Lung microvascular endothelial cell (primary cell): ENCODE results near the gene ACOX1. TPM values are rescaled to one million over a fixed set of nuclear protein-coding genes. Genes with fewer than 3 reads are reported as not detected.

Source experiments
- DNase-seq, 2 donors: peaks; one replicate each; pipeline versions ENCODE4 v3.0.0 to v3.0.0-alpha.2; 2010; ENCODE audit warnings: low read depth in 2 of 2
- total RNA-seq: library from RNA; depleted of rRNA; stranded (reverse); fragments of >200 nt; gene quantifications from 2 replicates; pipeline ENCODE4 v1.2.1, GENCODE V29; 2014

The ACOX1 gene
- total RNA-seq, 1 donor from 2014 or later: 50.2 TPM

DNA sequence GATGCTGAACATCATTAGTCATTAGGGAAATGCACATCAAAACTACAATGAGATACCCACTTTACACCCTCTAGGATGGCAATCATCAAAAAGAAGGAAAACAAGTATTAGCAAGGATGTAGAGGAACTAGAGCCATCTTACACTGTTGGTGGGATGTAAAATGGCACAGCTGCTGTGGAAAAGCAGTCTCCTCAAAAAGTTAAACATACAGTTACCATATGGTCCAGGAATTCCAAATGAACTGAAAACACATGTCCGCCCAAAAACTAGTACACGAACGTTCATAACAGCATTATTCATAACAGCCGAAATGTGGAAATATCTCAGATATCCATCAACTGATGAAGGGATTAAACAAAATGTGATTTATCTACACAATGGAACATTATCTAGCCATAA lies 45.2 kb downstream of the ACOX1 start:
- no peak for DNase-seq

DNA sequence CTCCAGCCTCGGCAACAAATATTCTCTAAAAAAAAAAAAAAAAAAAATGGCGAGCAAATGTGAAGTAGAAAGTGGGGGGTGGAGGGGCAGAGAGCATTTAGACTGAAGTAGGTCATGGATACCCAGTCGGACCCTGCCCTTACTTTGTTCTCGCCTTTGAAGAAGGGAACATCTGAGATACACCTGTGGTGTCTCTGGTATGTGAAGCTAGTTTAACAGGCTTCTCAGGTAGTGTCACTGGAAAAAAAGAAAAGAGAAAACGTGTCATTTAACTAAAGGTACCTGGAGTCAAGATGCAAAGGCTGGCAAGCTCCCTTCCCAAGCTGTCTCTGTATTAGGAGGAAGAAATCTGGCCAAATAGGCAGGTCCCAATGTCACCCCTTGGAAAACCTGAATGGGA lies 46.1 kb downstream of the ACOX1 start:
- DNase-seq: no peak

DNA sequence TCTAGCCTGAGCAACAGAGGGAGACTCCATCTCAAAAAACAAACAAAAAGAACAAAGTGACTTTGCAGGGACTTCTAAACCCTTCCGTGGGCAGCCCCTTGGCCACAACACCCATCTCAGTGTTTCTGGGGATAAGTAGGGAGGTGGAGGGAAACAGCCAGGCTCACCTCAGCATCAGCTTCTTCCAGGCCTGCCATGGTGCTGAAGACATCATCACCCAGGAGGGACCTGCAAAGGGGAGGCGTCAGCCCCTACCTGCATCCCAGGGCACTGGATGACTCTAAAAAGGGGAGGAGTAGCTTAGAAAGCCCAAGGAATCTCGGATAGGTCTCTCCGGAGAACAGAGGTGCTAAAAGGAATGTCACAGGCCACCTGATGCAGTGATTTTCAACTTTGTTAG lies 47.9 kb downstream of the ACOX1 start:
- no peak for DNase-seq

DNA sequence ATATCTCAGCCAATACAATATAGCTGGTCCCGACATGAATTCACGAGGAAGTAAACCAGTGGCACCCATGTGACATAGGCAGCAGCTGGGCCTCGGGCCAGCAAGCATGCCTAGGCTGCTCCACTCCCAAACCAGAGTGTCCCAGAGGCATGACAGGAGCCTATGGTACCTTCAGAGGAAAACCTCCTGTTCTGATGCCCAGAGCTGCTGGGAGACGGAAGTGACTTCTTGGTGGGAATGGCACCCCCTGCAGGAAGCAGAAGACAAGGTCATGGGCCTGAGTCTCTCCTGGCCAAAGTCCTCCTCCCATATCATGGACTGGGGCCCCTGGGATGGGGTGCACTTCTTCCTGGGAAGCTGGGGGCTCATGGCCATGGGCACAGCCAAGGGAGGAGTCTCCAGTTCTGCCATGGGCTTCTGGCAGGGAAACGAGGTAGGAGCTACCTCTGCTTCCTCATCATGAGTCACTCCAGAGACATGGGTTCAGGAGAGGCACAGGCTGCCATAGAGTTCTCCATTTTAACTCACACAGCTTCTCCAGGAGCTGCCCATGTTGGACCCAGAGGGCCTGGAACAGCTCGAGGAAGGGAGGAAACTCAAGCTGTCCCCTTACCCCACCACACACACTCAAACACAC lies 51.6 kb downstream of the ACOX1 start:
- peak; percentile 20 to 29 for DNase-seq

DNA sequence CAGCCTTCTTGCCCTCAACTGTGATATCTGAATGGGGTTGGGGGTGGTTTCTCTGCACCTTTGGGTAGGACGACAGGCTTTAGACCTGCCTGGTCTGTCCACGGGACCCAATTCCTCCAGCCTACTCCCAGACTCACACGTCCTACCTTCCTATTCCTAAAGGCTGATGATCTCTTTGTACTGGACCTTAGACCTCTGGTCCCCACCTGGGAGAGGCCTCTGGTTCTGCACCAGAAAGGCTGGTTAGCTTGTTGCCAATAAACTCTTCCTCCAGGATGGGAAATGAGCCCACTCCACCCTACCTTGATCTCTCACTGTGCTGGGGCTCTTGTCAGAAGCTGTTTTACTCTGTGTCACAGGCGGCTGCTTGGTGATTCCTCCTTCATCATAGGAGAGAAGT lies 52.5 kb downstream of the ACOX1 start:
- no peak for DNase-seq

DNA sequence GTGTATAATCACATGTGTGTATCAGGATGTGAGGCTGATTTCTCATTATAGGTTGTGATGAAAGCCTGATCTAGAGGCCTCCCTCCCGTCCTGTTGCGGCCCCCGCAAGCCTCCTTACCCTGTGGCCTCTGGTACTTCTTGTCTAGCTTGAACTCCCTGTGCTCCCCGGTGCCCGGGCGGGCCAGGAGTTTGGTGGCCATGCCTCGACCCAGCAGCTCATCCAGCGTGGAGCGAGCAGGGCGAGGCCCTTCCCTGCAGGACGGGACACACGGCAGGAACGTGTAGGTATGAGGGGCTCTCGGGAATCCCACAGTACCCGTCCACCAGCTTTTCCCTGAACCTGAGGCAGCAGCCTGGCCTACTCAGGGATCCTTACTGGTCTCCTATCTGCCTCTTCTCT lies 53.1 kb downstream of the ACOX1 start:
- no peak for DNase-seq

DNA sequence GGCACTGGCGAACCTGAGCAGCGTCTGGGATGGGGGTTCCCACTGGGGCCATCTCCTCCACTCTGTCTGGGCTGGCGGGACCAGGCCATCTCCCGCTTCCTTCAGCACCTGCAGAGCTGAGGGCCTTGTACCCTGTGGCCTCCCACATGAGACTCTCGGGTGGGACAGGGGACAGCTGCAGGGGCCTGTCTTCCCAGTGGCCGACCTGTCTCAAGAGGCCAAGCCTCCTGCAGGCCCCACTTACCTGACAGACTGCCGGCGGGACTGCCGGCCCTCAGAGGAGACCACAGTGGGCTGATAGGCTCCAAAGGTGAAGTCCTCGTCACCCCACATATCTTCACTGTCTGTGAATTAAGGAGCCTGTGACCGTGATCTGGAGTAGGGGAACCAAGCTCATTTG lies 53.9 kb downstream of the ACOX1 start:
- DNase-seq: no peak

DNA sequence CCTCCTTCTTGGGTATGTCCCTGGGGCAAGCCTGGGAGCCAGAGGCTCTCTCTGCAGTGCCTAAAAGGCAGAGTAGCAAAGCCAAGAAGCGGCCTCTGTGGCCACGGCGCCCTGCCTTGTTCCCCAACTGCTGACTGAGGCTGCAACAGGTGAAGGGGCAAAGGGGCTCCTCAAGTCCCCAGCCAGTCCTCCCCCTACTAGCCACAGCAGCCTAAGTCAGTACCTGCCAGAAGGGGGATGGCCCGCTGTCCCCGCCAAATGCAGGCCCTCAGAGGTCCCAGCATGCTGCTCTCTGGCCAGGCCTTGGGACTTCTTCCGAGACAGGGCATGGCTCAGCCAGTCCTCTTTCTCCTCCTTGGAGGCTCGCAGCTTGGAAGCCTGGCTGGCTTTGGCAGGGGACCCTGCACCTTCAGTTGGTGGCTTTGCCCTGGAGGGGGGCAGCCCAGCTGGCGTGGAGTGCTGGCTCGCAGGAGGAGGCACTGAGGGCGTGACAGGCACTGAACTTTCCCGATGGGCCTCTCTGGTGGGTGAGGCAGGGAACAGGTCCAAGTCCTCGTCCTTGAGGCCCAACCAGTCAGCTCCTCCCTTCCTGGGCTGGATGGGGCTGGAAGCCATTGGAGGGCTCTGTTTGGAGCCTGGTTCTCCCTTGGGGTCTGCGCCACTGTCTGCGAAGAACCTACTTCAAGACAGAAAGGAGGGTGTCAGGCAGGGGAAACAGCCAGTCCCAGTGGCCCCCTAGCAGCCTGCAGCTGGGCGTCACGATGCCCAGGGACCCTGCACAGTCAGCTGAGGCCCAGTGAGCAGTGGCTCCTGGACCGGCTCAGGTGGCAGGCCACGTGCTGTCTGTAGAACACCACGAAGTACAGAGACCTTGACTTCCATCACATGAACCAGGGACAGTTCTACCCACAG lies 55.7 kb downstream of the ACOX1 start:
- no peak for DNase-seq

DNA sequence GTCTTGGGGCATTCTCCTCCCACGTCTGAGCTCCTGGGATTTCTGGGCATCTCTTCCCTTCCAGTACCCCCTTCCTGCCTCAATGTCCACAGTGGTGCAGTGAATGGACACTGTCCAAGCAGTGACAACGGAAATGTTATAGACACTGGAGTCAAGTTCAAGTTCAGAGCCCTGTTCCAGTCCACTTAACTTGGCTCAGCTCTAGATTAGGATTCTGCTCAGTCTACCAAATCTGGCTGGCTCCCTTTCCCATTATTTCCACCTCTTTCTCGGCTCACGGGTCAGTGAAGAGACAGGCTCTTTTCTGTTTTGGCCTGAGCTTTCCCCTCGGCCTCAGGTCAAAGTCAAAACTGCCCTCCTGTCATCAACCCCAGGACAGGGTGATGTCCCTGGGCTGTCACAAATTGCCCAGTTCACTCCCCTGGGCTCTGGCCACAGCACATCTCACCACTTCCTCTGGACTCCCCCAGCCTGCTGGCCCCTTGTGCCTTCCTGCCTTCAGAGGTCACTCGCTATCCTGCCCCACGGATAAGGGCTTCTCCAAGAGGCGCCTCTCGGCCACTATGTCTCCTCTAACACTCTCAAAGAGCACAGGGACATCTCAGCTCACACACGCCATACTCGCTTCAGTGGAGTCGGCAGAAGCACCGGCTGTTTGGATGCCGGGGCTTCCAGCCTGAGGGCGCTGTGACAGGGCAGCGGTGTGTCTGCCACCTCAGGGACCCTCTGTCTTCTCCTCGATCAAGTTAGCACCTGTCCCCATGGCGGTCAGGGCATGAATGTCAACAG lies 56.6 kb downstream of the ACOX1 start:
- DNase-seq: no peak

DNA sequence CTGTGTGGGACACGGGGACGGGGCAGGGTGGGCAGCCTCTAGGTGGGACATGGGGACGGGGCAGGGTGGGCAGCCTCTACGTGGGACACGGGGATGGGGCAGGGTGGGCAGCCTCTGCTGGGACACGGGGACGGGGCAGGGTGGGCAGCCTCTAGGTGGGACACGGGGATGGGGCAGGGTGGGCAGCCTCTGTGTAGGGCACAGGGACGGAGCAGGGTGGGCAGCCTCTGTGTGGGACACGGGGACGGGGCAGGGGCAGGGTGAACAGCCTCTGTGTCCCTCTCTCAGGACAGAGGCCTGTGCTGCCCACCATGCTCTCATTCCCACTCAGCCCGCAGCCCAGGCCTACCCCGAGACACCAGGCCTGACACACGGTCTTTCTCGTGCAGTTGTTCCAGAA lies 57.4 kb downstream of the ACOX1 start:
- no peak for DNase-seq

DNA sequence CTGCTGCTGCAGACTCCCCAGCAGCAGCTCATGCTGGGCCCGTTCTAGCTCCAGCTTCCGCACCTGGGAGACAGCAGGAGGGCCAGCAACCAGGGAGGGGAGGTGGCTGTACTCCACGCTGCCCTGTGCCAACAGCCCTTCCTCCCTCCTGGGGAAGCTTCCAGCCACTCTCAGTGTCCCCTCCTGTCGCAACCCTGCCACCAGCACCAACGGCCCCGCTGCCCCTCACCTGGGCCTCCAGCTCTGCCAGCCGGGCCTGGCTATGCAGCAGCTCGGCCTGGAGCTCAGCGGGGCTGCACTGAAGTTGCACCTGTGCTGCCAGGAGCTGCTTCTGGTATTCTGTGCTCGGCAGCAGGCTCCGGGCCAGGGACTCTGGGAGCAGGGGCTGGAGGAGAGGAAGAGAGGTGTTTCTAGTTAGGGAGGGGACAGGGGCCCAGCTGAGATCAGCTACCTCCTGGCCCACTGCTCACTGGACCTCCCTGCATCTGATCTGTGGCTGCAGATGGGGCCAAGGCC lies 58.9 kb downstream of the ACOX1 start:
- no peak for DNase-seq

DNA sequence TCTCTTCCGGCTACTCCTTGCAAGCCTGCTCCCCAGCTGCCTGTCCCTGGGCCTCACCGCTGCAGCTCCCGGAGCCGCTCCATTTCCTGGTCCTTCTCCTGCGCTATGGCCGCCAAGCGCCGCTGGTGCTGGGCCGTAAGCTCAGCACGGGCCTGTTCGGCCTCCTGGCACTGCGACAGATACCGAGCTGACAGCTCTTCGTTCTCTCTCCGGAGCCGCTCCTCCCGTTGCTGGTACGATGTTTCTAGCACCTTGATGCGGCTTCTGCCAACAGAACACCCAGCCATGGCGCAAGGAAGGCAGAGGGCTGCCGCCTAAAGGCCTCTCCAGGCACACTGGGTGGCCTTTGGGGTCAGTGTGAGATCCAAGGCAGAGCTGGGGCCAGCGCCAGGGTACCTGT lies 59.4 kb downstream of the ACOX1 start:
- DNase-seq: no peak

DNA sequence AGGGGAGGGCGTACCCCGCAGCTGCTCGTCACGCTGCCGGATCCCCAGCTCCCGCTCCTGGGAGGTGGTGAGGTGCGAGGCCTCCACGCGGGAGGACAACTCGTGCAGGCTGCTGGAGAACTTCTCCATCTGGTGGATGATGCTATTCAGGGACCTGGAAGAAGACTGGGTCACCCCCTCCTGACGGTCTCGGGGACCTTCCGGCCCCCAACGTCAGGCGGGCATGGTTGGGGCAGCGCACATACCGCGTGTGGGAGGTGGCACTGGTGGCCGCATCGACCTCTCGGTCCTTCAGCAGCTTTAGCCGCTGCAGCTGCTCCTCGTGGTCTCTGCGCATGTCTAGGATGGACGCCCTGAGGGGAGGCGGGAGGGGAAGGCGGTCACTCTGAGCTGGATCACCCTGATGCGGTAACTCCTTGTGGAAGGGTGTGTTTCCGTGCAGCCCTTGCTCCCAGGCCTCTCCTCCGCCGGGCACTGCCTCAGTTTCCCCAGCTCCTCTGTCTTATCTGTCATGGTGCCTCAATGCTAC lies 61.0 kb downstream of the ACOX1 start:
- no peak for DNase-seq

DNA sequence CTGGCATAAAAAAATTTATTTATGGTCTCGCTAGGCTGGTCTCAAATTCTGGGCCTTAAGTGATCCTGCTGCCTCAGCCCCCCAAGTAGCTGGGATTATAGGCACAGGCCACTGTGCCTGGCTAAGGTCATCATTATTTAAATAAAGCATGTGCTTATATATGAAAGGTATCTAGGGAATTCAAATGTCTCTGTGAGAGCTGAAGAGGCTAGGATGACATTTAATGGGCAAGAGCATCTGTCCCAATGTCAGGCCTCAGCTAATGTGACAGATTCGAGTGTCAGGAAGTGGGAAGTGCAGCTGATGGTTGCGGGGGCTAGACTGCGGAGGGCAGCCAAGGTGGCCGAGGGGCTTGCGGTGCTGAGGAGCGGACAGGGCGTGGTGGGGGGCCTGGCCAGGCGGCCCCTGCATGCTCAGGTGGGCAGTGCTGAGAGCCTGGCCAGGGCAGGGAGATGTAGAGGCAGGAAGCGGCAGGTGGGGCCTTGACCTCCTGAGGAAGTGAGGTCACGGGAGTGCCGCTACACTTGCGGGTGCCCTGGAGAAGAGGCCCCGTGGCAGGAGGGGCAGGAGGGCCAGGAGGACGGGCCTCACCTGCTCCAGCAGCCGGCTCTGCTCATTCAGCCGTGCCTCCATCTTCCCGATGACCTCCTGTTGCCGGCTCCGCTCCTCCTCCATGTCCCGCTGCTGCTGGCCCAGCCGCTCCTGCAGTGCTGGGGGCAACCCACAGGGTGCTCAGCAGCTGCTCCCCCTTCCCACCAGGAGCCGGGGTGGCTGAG lies 61.6 kb downstream of the ACOX1 start:
- no peak for DNase-seq

DNA sequence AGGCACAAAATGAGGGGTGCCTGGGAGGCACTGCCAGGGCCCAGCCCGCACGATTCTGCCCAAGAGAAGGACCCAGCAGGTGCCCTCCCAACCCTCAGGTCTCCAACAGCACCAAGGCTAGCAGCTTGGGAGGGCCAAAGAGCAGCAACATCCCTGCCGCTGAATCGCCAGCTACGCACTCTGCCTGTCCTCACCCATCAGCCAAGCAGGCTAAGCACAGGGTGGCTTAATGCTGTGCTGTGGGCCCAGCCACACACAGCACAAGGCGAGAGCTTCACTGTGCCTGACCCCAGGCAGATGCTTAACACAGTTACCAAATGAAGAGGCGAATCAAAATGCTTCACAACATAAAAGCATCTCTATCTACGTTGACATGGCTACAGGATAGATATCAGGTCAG lies 63.7 kb downstream of the ACOX1 start:
- no peak for DNase-seq

DNA sequence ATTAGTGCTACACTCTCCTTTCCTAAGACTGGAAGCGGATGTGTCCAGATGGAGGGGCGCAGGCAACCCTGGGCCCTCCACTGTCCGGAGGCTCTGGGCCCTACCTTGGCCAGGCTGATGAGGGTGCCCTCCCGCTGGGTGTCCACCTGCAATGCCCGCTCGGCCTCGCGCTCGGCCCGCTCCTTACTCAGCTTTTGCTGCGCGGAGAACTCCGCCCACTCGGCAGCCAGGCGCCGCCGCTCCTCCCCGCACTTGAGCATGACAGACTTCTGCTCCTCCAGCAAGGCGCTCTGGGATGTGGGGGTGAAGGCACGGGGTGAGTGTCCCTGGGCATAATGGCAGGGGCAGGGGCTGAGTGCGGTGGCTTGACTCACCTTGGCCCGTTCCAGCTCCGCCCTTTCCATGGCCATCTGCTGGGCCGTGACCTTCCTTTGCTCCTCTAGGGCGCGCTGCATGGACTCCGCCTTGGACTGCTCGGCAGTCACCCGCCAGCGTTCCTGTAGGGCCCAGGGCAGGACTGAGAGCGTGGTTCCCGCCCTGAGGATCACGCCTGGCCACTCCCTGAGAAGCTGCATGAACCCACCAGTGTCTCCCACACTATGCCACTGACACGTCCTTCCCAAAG lies 64.2 kb downstream of the ACOX1 start:
- DNase-seq: no peak

DNA sequence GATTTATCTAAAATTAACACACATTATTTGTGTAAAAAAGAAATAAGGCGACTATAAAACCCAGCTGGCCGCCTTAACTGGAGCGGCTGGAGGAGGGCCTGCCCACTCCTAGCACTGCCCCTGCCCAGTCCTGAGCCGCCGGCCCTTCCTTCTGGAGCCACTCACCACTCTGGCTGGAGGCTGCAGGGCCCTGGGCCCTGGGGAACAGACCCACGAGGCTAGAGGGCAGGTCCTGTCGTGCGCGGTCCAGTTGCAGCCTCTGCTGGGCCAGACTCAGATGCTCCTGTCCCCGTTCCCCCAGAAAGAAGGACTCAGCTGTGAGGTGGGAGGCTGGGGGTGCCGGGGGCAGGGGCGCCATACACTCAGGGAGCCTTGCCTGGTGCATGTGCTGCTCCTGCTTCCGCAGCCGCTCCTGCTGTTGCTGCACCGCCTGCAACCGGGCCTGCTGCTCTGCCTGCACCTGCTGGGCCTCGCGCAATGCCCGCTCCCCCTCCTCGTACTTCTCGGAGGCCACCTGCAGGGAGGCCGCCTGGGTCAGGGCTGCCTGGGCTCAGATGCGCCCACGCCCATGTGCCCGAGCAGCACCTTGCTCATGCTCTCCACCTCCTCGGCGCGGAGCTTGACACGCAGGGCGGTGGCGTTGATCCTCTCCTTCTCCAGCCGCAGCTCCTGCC lies 65.3 kb downstream of the ACOX1 start:
- DNase-seq: no peak

DNA sequence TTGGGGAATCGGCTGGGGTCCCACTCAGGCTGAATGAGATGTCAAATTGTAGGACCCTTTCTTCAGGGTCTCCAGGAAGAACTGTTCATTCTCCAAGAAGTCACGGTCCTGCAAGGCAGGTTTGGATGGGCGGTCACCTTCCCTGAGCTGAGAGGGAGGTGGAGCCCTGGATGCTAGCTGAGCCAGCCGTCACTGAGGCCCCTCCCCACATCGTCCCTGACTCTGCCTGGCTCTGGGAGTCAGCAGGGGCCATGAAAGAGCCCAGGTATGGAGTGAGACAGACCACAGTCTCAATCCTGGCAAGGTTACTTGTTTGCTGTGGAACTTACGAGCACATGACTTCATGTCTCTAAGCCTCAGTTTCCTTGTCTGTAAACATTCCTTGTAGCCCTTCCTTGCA lies 68.3 kb downstream of the ACOX1 start:
- DNase-seq: no peak

DNA sequence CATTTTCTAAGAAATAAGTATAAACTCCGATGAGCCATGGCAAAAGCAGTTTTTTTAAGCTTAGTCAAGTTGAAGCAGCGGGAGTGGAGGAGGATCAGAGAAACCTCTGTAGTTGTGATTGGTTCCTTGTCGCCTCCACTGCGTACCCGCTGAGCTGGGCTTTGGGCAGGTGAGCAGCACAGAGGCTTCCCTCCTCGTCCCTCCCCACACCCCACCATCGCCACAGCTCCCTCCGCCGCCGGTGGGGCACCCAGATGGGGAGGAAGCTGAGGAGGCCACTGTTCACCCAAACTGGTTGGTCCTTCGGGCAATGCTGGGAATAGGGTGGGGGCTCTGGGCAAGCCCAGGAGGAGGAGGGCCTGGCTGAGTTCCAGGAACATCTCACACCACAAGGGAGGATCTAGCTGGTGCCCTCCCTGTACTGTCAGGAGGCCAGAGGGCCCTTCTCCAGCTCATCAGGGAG lies 69.1 kb downstream of the ACOX1 start:
- no peak for DNase-seq
